Neuronal stem cell (in vitro differentiated cells): ENCODE measurements around the gene SAYSD1.

Source experiments
- DNase-seq: peaks from one replicate; pipeline ENCODE4 v3.0.0-alpha.2; 2013; ENCODE audit warnings: low spot score
- H2AFZ ChIP-seq: one replicate; pipeline ENCODE4 v1.6.1; 2013; ENCODE audit warnings: mild to moderate bottlenecking, low read length, inconsistent platforms
- H2AK5ac ChIP-seq: 2 replicates; pipeline ENCODE4 v1.6.1; 2013; ENCODE audit warnings: low read depth, mild to moderate bottlenecking, inconsistent platforms, low read length, moderate library complexity, mixed read lengths
- H2BK120ac ChIP-seq: 2 replicates; pipeline ENCODE4 v1.6.1; 2013; ENCODE audit warnings: low read depth, mild to moderate bottlenecking, inconsistent platforms, low read length, moderate library complexity, mixed read lengths
- H2BK12ac ChIP-seq: one replicate; pipeline ENCODE4 v1.6.1; 2013; ENCODE audit warnings: low read length, inconsistent platforms
- H2BK15ac ChIP-seq: 2 replicates; pipeline ENCODE4 v1.6.1; 2013; ENCODE audit warnings: mild to moderate bottlenecking, low read length, inconsistent platforms, mixed read lengths
- H2BK5ac ChIP-seq: one replicate; pipeline ENCODE4 v1.6.1; 2013; ENCODE audit warnings: inconsistent platforms, mild to moderate bottlenecking, low read length, moderate library complexity
- H3K14ac ChIP-seq: one replicate; pipeline ENCODE4 v1.6.1; 2013; ENCODE audit warnings: low read length, inconsistent platforms
- H3K18ac ChIP-seq: 2 replicates; pipeline ENCODE4 v1.6.1; 2013; ENCODE audit warnings: low read length, inconsistent platforms
- H3K23ac ChIP-seq: 2 replicates; pipeline ENCODE4 v1.6.1; 2013; ENCODE audit warnings: low read depth, mild to moderate bottlenecking, mixed read lengths, low read length, inconsistent platforms; ENCODE audit not compliant: poor library complexity
- H3K27ac ChIP-seq: replicated peaks from 3 replicates; pipeline ENCODE4 v1.5.1; 2013; ENCODE audit warnings: low read length, inconsistent platforms
- H3K27me3 ChIP-seq, 3 experiments: 2 replicates each; pipeline ENCODE4 v1.6.1; 2013; ENCODE audit warnings: low read length in 3 of 3, mild to moderate bottlenecking in 2 of 3, inconsistent platforms in 1 of 3, low read depth in 1 of 3, mixed read lengths in 1 of 3, moderate library complexity in 1 of 3; ENCODE audit not compliant: control insufficient read depth in 3 of 3, insufficient read depth in 3 of 3
- H3K36me3 ChIP-seq, 2 donors: replicated peaks in 1 of 2; 2 replicates each; pipeline ENCODE4 v1.6.1; 2013; ENCODE audit warnings: low read length in 2 of 2; ENCODE audit not compliant: control insufficient read depth in 2 of 2, insufficient read depth in 2 of 2
- H3K4ac ChIP-seq: 2 replicates; pipeline ENCODE4 v1.6.1; 2013; ENCODE audit warnings: inconsistent platforms, mild to moderate bottlenecking, low read length, moderate library complexity
- H3K4me1 ChIP-seq, 2 donors: 1 replicate in 1 of 2; 2 replicates in 1 of 2; pipeline ENCODE4 v1.6.1; 2013; ENCODE audit warnings: low read length in 2 of 2, low read depth in 1 of 2; ENCODE audit not compliant: control insufficient read depth in 2 of 2, insufficient read depth in 1 of 2
- H3K4me2 ChIP-seq: one replicate; pipeline ENCODE4 v1.6.1; 2013; ENCODE audit warnings: mild to moderate bottlenecking, low read length, inconsistent platforms; ENCODE audit not compliant: insufficient read depth, poor library complexity, severe bottlenecking
- H3K4me3 ChIP-seq, 2 donors: 2 replicates each; pipeline ENCODE4 v1.5.1; 2013; ENCODE audit warnings: low read length in 2 of 2, mild to moderate bottlenecking in 2 of 2, inconsistent platforms in 1 of 2, moderate library complexity in 1 of 2
- H3K79me1 ChIP-seq: one replicate; pipeline ENCODE4 v1.6.1; 2013; ENCODE audit warnings: low read depth, mild to moderate bottlenecking, inconsistent platforms, low read length, moderate library complexity
- H3K9ac ChIP-seq: one replicate; pipeline ENCODE4 v1.6.1; 2013; ENCODE audit warnings: mild to moderate bottlenecking, low read depth, low read length, inconsistent platforms; ENCODE audit not compliant: poor library complexity
- H3K9me3 ChIP-seq, 2 donors: replicated peaks in 1 of 2; 2 replicates each; pipeline versions ENCODE3 to v1.6.1; 2013; ENCODE audit warnings: low read length in 2 of 2, mild to moderate bottlenecking in 2 of 2, inconsistent platforms in 1 of 2, low read depth in 1 of 2, mixed read lengths in 1 of 2, moderate library complexity in 1 of 2; ENCODE audit not compliant: control insufficient read depth in 2 of 2, insufficient read depth in 1 of 2
- H4K8ac ChIP-seq: one replicate; pipeline ENCODE4 v1.6.1; 2013; ENCODE audit warnings: low read depth, mild to moderate bottlenecking, inconsistent platforms, low read length, moderate library complexity
- H4K91ac ChIP-seq: one replicate; pipeline ENCODE4 v1.6.1; 2013; ENCODE audit warnings: low read length, low read depth, mild to moderate bottlenecking, inconsistent platforms; ENCODE audit not compliant: poor library complexity
- WGBS, 2 donors: extraction: QIAGEN DNeasy Blood & Tissue Kit; methylation state at CpG; one replicate each; pipeline ENCODE4 v1.1.7; 2013; ENCODE audit warnings: missing lambda C conversion rate in 2 of 2, mixed read lengths in 1 of 2; ENCODE audit not compliant: insufficient read length in 2 of 2, insufficient replicate concordance in 1 of 2; ENCODE audit errors: extremely low coverage in 2 of 2; 5-methylcytosine and 5-hydroxymethylcytosine counted together

SAYSD1 gene

GRCh38 chr6:39095578-39095977 is 19.4 kb downstream of the SAYSD1 start:
- Histone ChIP-seq H3K9me3 (no peaks in the 10 kb centered on the region), H2AFZ (no peak overlapping the region), H3K23ac (no peak overlapping the region), H3K9ac (no peak overlapping the region), H3K4ac (no peak overlapping the region), H3K18ac (no peak overlapping the region), H3K4me2 (no peak overlapping the region), H2BK120ac (no peak overlapping the region), H3K36me3 (no peaks in the 10 kb centered on the region), H2BK15ac (no peak overlapping the region), H3K79me1 (no peaks in the 10 kb centered on the region), H3K27ac (no peak overlapping the region), H3K27me3 (peaks cover 0 to 18% (median 0%) of the 10 kb centered on the region in 3 experiments), H4K91ac (no peak overlapping the region), H3K4me3 (no peak overlapping the region), H2AK5ac (no peak overlapping the region), H2BK5ac (no peak overlapping the region), H2BK12ac (no peak overlapping the region), H4K8ac (no peak overlapping the region), H3K14ac (no peak overlapping the region), H3K4me1 (no peaks in the 10 kb centered on the region)
- DNase-seq, result no peak

- Histone ChIP-seq H3K4me2 (no peak overlapping the region), H2AK5ac (no peak overlapping the region), H2BK12ac (no peak overlapping the region), H3K4me3 (no peak overlapping the region), H3K4ac (no peak overlapping the region), H3K4me1 (peaks cover 3 to 4% of the 10 kb centered on the region in 2 donors), H3K27ac (no peak overlapping the region), H3K27me3 (peaks cover 0 to 22% (median 0%) of the 10 kb centered on the region in 3 experiments), H3K23ac (no peak overlapping the region), H3K18ac (no peak overlapping the region), H3K9me3 (no peaks in the 10 kb centered on the region), H3K9ac (no peak overlapping the region), H2BK5ac (no peak overlapping the region), H4K91ac (no peak overlapping the region), H3K14ac (no peak overlapping the region), H4K8ac (no peak overlapping the region), H3K36me3 (no peaks in the 10 kb centered on the region), H2BK15ac (no peak overlapping the region), H2AFZ (no peak overlapping the region), H2BK120ac (no peak overlapping the region), H3K79me1 (no peaks in the 10 kb centered on the region)
- no CpG with 5 or more reads among the region's 4 CpGs for WGBS, 2 donors
- DNase-seq, result no peak
These were observed 21.8 kb downstream of the SAYSD1 start for GRCh38 chr6:39093149-39093708.

- H3K4me1 ChIP-seq, result peaks cover 6% of the 10 kb centered on the region in 2 donors
- H2BK5ac ChIP-seq, result no peak overlapping the region
- WGBS, 2 donors, result no CpG with 5 or more reads among the region's 1 CpG
- H3K36me3 ChIP-seq, result no peaks in the 10 kb centered on the region
- no peak overlapping the region for H2BK120ac ChIP-seq
- no peak overlapping the region for H3K14ac ChIP-seq
- no peak overlapping the region for H3K18ac ChIP-seq
- H3K4me3 ChIP-seq, result no peak overlapping the region
- no peak overlapping the region for H2BK15ac ChIP-seq
- no peaks in the 10 kb centered on the region for H3K9me3 ChIP-seq
- H3K4me2 ChIP-seq, result no peak overlapping the region
- no peak overlapping the region for H2AFZ ChIP-seq
- H3K27ac ChIP-seq, result no peak overlapping the region
- DNase-seq, result peak; percentile 18
- no peaks in the 10 kb centered on the region for H3K79me1 ChIP-seq
- no peak overlapping the region for H3K23ac ChIP-seq
- H3K9ac ChIP-seq, result no peak overlapping the region
- H4K91ac ChIP-seq, result no peak overlapping the region
- no peak overlapping the region for H4K8ac ChIP-seq
- H3K27me3 ChIP-seq, result peaks cover 0 to 24% (median 0%) of the 10 kb centered on the region in 3 experiments
- no peak overlapping the region for H2AK5ac ChIP-seq
- no peak overlapping the region for H3K4ac ChIP-seq
- no peak overlapping the region for H2BK12ac ChIP-seq
These were observed 22.9 kb downstream of the SAYSD1 start for GRCh38 chr6:39092124-39092523.

- Histone ChIP-seq H3K9ac (no peak overlapping the region), H3K4ac (no peak overlapping the region), H3K9me3 (no peaks in the 10 kb centered on the region), H3K27me3 (peaks cover 0 to 27% (median 0%) of the 10 kb centered on the region in 3 experiments), H4K8ac (no peak overlapping the region), H3K79me1 (no peaks in the 10 kb centered on the region), H2BK12ac (no peak overlapping the region), H3K23ac (no peak overlapping the region), H2AK5ac (no peak overlapping the region), H3K27ac (no peak overlapping the region), H2AFZ (no peak overlapping the region), H2BK120ac (no peak overlapping the region), H3K18ac (no peak overlapping the region), H3K4me3 (no peak overlapping the region), H3K14ac (no peak overlapping the region), H3K4me1 (peaks cover 6% of the 10 kb centered on the region in 2 donors), H3K36me3 (no peaks in the 10 kb centered on the region), H2BK5ac (no peak overlapping the region), H4K91ac (no peak overlapping the region), H2BK15ac (no peak overlapping the region), H3K4me2 (no peak overlapping the region)
- DNase-seq, result no peak
- no CpG with 5 or more reads among the region's 7 CpGs for WGBS, 2 donors
These were observed 23.8 kb downstream of the SAYSD1 start for GRCh38 chr6:39091220-39091619.
